Measurements from ENCODE around the gene CMSS1. TPM values are rescaled to one million over a fixed set of nuclear protein-coding genes. Genes with fewer than 3 reads are reported as not detected.

The CMSS1 gene
- total RNA-seq, 1 donor from 2014 or later = 28.4 TPM

GRCh38 chr3:99952306-99952705 is 134.6 kb downstream of the CMSS1 start:
- no peak for TF ChIP-seq CTCF (conservative IDR thresholded peaks at IDR 0.05; ENCODE audit: low read depth, low read length)
- peak; percentile 72 for DNase-seq (ENCODE audit: low read depth)
- H3K4me3 ChIP-seq (ENCODE audit: low read depth, low read length) = no peak overlapping the region

GRCh38 chr3:99953596-99953995 is 135.9 kb downstream of the CMSS1 start:
- DNase-seq (ENCODE audit: low read depth) = no peak
- no peak overlapping the region for H3K4me3 ChIP-seq (ENCODE audit: low read depth, low read length)
- TF ChIP-seq CTCF (conservative IDR thresholded peaks at IDR 0.05; ENCODE audit: low read depth, low read length) = no peak

- no peak for DNase-seq (ENCODE audit: low read depth)
- no peak for TF ChIP-seq CTCF (conservative IDR thresholded peaks at IDR 0.05; ENCODE audit: low read depth, low read length)
- H3K4me3 ChIP-seq (ENCODE audit: low read depth, low read length) = no peak overlapping the region
These were observed 137.4 kb downstream of the CMSS1 start for GRCh38 chr3:99954914-99955644.

GRCh38 chr3:99955773-99956562 is 138.3 kb downstream of the CMSS1 start:
- no peak for TF ChIP-seq CTCF (conservative IDR thresholded peaks at IDR 0.05; ENCODE audit: low read depth, low read length)
- DNase-seq (ENCODE audit: low read depth) = no peak
- H3K4me3 ChIP-seq (ENCODE audit: low read depth, low read length) = no peak overlapping the region

GRCh38 chr3:99957151-99957796 is 139.6 kb downstream of the CMSS1 start:
- no peak for TF ChIP-seq CTCF (conservative IDR thresholded peaks at IDR 0.05; ENCODE audit: low read depth, low read length)
- no peak for DNase-seq (ENCODE audit: low read depth)

GRCh38 chr3:99958222-99958912 is 140.7 kb downstream of the CMSS1 start:
- DNase-seq (ENCODE audit: low read depth) = no peak
- TF ChIP-seq CTCF (conservative IDR thresholded peaks at IDR 0.05; ENCODE audit: low read depth, low read length) = no peak
- no peak overlapping the region for H3K4me3 ChIP-seq (ENCODE audit: low read depth, low read length)

More at GRCh38 chr3:99957151-99957796, 139.6 kb downstream of the CMSS1 start:
- H3K4me3 ChIP-seq (ENCODE audit: low read depth, low read length) = no peak overlapping the region

Data from epithelial cell of proximal tubule (primary cell).